Testis (tissue), 2 donors: ENCODE results near the gene IL5.

Source experiments
- POLR2A ChIP-seq: fragments of 450-650 bp; IDR thresholded peaks from one replicate; pipeline ENCODE4 v1.6.1; 2017; ENCODE audit warnings: antibody characterized with exemption, mild to moderate bottlenecking, moderate library complexity
- TF ChIP-seq, protein P1 (sequence below), 3 experiments: fragments of 450-650 bp in 2 of 3; fragments of 200-600 bp in 1 of 3; sonication (generic) in 1 of 3; IDR thresholded peaks; one replicate each; pipeline ENCODE4 v1.5.1; 2016 to 2019; ENCODE audit warnings: antibody characterized with exemption in 3 of 3, mild to moderate bottlenecking in 2 of 3, moderate library complexity in 1 of 3

DNA sequence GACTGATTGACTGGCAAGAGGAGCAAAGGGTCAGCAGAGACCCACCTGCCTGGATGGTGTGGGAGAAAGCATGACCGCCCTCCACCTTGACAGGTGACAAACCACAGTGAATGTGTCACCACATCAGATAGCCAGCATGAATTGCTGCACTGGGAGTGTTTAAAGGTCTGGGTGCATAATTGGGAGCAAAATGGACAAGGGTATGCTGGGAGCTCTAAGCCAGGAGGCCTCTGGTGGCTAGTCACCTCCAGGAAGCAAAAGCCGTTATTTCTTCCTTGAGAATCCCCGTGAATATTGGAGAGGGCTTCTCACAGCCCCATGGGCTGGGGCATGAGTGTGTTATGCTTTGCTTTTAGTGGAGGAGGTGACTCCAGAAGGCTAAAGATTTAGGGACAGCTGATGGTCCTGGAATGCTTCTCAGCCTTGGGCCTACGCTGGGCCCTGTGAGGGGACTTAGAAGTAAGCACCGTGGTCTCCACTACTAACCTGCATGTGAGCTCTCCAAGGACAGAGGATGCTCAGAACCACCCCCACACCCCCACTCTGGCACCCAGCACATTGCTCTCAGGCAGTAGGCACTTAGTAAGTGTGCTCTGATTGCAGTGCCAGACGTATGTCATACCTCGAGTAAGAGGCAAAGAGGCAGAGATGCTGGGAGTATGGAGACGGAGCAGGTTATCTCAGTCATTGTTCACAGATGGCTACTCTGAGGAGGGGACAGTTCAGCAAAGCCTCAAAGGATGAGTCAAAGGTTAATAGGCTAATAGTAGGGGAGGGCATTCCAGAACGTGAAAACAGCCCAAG lies 43.7 kb downstream of the IL5 start:
- TF ChIP-seq, protein P1, sequence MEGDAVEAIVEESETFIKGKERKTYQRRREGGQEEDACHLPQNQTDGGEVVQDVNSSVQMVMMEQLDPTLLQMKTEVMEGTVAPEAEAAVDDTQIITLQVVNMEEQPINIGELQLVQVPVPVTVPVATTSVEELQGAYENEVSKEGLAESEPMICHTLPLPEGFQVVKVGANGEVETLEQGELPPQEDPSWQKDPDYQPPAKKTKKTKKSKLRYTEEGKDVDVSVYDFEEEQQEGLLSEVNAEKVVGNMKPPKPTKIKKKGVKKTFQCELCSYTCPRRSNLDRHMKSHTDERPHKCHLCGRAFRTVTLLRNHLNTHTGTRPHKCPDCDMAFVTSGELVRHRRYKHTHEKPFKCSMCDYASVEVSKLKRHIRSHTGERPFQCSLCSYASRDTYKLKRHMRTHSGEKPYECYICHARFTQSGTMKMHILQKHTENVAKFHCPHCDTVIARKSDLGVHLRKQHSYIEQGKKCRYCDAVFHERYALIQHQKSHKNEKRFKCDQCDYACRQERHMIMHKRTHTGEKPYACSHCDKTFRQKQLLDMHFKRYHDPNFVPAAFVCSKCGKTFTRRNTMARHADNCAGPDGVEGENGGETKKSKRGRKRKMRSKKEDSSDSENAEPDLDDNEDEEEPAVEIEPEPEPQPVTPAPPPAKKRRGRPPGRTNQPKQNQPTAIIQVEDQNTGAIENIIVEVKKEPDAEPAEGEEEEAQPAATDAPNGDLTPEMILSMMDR (IDR thresholded peaks at IDR 0.05), result no peak
- TF ChIP-seq POLR2A, result no peak
